NT2/D1 (cell line): ENCODE measurements around the gene TEX10.

Source experiments
- SUZ12 ChIP-seq: IDR thresholded peaks from 2 replicates; pipeline ENCODE4 v1.6.1; 2011; ENCODE audit not compliant: insufficient read length, insufficient read depth; ENCODE audit errors: extremely low read depth
- YY1 ChIP-seq: IDR thresholded peaks from 2 replicates; pipeline ENCODE4 v1.6.1; 2011; ENCODE audit not compliant: insufficient read length, insufficient read depth
- ZNF274 ChIP-seq: IDR thresholded peaks from 2 replicates; pipeline ENCODE4 v1.6.1; 2011; ENCODE audit warnings: mild to moderate bottlenecking, low read depth, low read length

- no peak for TF ChIP-seq ZNF274
- TF ChIP-seq SUZ12, result no peak
- no peak for TF ChIP-seq YY1
Measured at GRCh38 chr9:100377015-100377414, 24.3 kb upstream of the TEX10 start.
